NCI-H1417 (cell line): ENCODE measurements around the gene MYOG.

Experiments used
- DNase-seq, 3 experiments: peaks; one replicate each; lab custom pipeline; 2025; lab: John Stamatoyannopoulos, UW

The MYOG gene

DNA sequence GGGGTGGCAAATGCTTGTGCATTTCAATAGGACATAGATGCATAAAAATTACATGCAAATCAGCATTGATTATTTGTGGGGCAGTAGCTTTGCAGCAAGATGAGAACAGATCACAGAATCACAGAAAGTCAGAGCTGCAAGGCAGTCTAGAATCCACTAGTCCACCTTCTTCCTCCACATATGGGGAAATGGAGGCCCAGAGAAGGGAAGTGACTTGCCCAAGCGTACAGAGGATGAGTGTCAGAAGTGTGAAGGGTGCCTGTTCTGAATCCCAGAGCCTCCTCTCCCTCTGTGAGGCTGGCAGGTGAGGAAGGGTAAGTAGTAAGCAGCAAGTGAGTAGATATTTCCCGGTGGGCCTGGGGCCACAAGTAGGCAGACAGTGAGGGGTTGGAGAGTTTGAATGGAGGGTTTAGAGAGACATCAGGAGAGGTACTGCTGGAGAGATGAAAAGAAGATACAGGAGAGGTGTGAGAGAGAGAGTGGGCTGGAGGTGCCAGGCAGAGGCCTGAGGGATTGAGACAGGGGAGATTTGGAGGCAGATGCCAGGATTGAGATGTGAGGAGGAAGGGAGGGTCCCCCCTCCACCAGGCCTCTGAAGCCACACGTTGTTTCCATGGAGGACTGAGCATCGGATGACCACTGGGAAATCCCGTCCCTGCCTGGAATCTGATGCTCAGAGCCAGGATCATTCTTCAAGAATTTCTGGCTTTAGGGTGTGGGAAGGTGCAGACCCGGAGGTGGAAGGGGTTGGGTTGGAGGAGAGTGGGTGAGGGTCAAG, 4.8 kb upstream of the MYOG start:
- no peak for DNase-seq

DNA sequence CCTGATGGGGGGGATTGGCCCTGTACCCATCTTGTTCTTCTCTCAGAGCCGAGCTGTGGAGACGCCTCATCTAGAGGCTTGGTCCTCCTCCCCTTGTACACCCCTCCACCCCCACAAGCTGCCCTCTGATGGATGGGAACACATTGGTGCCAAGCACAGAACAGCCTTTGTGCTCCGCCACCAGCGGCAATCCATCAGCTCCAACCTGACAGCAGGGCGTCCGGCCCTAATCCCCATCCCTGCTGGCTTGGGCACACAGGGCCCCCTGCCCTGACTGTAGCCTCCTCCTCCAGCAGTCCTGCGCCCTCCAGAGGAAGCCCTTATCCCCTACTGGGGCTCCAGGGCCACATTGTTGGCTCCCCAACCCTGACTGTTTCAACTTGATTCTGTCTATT, 3.8 kb upstream of the MYOG start:
- DNase-seq = no peak

DNA sequence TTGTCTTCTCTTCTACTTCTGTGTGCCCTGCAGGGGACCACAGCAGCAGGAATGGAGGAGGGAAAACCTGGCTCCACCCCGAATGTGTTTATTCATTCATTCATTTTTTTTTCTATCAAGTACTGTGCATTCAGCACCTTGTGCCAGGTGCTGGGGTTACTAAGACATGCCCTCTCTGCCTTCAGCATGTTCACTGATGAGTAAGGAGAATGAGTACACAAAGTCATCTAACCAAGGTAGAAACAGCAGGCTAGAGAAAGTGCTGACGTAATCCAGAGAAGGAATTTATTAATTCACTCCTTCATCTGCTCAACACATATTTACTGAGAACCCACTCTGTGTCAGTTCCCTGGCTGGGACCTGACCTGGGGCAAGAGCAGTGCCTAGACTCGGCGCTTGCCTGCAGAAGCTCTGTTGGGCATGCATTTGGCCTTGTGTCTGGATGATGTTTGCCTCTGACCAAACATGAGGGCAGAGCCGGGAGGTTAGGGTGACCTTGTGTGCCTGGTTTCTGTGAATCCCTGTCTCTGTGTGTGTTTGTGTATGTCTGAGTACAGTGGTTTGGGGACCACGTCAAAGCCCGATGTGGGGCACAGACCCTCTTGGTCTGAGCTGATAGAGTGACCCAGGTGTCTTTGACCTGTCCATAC, 3.3 kb upstream of the MYOG start:
- no peak for DNase-seq

DNA sequence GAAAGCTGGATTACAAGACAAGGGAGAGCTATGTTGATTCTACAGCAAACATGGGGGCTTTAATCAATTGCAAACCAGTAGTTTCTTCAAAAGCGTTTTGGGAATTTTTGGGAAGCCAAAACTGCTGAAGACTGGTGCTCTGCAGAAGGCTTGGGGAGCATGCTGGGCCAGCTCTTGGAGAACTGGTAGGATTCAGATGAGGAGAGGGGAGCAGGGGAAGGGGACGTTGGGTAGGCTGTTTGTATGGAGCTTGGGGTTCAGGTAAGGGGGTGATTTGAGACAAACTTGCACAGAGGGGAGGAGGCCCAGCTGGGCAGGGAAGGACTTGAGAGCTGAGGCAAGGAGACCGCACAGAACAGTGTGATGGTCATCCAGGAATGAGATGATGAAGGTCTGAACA, 2.6 kb upstream of the MYOG start:
- no peak for DNase-seq

DNA sequence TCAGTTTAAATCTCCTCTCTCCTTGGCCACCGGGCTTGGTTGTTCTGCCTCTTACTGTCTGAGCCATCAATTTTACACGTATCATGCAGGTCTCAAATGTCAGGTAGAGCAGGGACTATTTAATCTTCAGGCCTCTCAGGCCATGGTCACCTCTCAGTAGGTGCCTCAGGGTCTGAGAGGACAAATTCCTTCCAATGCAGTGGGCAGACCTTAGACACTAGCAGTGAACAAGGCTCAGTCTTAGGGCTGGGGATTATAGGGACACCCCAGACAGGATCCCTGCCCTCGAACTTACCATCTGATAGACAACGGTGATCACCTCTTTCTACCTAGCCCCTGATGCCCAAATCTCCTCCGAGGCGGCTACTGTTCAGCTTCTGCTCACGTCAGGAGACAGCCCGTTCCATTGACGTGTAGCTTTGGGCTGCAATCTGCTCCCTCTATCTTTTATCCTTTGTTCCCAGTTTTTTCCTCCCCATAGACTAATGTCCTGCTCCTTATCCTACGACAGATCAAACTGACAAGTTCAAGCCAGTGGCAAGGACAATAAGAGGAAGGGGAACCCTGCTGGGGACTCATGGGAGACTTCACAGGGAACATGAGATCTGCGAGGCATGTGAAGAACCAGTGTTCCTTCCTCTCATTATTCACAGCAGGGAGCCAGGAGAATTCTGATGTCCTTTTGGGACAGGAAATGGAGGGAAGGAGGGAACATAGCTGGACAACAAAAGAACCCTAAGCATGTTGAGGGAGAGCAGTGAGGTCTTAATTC, 1.4 kb upstream of the MYOG start:
- peak in 1 of 3 experiments; percentile 7 for DNase-seq

DNA sequence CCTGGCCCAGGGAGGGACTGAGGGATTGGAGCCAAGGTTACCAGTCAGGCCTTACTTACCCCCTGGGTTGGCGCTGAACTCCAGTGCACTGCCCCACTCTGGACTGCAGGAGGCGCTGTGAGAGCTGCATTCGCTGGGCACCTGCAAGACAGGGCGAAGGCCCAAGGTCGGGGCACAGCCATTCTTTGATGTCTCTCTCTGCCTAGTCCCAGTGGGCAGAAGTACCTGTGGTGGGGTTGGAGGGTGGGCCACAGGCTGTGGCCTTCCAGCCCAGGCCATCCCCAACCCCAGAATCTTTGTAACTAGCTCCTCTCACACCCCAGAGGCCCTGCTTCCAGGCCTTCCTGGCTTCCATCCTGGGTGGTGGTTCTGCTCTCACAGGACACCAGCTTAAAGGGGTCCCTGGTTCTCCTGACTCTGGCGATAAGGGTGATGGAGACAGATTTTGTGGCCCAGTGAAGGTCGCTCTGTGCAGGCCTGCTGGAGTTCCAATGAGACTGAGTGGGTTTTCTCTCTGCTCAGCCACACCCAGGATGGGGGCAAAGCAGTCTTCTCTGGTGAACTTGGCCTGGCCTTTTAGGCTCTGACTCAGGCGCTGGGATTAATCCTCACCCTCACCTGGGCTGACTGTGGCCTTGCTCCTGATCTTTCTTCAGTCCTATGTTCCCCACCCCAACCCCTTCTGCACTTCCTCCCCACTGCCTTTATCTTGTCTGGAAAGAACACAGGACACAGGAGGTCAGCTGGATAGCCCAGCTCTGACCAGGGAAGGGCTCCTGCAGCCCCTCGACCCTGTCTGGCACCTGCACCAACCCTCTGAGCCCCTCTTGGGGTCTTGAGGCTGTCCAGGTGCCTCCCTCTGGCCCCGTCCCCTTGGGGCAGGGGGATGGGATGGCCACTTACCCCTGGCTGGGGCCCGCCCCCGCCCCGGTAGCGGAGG, 954 bp downstream of the MYOG start:
- DNase-seq = peak in 1 of 3 experiments; percentile 12

DNA sequence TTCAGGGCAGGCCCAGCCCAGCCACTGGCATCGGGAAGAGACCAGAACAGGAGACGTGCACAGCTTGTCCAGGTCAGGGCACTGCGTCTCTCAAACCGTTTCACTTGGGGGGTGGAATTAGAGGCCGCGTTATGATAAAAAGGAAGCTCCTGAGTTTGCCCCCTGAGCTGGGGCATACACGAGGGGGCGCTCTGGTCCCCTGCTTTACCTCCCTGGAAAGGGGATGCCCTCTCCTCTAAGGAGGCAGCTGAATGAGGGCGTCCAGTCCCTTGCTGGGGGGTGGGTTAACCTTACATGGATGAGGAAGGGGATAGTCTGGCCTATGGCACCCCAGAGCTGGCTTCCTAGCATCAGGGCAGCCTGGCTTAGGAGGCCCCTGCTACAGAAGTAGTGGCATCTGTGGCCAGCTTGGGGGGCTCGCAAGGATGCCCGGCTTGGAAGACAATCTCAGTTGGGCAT, 2.3 kb downstream of the MYOG start:
- DNase-seq = no peak

DNA sequence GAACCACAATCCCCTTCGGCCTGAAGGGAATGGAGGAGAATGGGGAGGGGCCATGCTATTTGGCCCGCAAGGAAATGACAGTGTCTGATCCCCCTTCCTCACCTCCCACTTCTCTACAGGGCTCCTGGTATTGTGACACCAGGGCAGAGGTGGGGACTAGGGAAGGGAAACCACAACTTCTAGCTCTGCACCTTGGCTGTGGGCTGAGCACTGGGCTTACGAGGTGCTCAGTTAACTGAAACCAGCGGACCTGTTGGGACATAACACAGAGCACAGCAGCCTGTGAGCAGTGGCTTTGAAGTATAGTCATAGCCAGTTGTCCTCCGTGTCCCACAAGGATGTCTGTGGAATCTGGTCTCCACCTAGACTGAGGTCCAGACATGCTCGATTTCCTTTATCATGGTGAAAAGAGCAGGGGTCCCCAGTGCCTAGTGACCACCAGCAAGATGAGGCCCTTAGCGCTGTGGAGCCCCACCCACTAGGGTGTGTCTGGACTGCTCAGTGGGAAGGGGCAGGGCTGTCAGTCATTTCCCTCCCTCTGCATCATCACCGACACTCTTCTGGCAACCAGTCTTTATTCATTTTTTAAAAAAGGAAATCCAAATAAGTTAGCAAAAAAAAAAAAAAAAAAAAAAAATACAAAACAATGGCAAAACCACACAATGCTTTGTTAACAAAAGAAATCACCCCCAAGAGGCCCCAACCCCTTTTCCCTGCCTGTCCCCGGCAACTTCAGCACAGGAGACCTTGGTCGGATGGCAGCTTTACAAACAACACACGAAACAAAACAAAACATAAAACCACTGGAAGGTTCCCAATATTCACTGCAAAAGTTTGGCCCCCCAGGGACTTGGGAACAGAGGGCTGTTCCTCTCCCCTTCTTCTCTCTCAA, 3.0 kb downstream of the MYOG start:
- no peak for DNase-seq

DNA sequence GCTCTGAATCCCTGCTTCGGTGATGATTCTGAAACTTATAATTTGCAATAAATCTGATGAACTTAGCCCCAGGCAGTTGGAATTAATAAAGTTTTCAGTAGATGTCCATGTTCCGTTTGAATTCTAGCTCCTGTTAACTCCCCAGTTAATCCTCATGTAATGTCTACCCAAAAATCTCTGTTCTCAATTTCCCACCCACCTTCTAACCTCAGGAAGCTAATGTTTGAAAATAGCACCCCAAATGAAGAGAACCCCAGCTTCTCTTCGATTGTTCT, 3.6 kb downstream of the MYOG start:
- no peak for DNase-seq

DNA sequence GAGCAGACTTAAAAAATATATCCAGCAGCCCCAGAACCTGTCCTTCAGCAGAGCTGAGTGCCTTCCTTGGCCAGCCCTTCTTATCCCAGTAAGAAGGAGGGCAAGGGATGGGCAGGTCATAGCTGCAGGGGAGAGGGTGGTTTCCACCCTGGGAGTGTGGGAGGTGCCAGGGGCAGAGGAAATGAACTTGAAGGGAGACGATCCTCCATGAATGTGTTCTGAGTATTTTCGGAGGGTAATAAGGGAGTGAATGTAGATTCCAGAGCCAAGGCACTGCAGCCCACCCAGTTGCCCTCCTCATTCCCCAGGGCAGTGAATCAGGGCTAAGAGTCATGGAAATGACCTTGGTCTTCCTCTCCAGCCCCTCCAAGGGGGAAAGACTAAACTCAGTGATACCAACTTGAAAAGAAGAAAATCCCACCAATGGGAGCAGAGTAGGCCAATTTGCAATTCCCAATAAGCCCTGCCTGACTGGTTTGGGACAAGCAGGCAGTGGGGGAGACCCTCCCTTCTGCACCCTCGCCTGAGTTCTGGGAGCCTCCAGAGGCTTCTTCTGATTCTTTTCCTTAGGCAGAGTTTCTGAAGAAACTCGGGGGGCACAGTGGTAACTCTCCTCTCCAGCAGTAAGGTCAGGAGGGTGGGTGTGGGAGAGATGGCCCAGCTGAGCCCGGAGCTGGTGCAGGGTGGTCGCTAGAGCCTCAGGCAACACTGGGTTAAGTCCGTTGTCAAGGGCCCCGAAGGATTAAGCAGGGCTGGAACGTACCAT, 4.2 kb downstream of the MYOG start:
- DNase-seq = no peak

DNA sequence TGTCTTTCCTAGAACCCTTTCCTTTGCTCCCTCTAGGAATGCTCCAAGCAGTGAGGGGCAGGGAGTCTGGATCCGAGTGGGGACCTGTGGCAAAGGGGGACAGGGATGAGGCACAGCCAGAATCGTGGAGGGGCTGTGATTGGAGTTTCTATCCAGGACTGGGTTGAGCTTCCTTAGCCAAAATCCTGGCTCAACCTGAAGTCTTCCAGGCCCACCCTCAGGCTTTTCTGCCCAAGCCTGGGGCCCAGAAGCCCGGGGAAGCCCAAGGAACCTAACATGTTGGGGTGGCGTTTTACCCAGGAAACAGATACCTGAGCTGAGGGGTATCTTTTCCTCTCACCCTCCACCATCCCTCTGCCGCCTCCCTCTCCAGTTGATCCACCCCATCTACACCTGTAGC, 5.4 kb downstream of the MYOG start:
- DNase-seq = no peak

DNA sequence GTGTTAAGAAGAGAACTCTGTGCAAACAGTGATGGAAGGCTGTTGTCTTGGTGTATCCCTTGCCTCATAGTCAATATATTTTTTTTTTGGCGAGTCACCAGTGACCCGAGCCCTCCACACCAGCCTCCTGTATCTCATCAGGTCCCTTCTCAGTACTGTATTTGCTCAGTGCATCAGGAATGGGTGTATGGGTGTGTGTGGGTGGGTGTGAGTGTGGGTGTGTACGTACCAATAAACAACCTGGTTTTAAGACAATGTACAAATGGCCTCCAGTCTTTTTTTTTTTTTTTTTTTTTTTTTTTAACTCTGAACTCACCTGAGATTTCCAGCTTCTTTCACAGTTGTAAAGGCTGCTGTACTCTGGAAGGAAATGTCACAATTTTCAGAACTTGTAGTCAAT, 7.3 kb downstream of the MYOG start:
- DNase-seq = no peak

DNA sequence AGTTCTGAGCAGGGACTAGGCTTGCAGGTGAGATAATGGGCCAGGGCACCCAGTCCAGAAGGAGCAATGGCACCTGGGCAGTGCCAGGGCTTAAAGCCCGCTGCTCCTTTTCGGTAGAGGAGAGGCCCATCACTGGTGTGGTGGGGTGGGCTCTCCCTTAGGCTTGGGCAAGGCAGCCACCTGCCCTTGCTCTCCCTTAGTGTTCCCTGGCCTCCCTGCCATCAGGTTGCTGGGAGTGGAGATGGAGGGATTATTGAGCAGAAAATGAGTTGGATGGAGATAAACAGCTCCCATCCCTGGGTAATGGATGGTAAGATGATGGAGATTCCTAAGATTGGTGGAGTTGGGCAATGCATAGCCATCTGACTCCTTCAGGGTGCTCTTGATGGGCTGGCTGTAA, 7.9 kb downstream of the MYOG start:
- no peak for DNase-seq

DNA sequence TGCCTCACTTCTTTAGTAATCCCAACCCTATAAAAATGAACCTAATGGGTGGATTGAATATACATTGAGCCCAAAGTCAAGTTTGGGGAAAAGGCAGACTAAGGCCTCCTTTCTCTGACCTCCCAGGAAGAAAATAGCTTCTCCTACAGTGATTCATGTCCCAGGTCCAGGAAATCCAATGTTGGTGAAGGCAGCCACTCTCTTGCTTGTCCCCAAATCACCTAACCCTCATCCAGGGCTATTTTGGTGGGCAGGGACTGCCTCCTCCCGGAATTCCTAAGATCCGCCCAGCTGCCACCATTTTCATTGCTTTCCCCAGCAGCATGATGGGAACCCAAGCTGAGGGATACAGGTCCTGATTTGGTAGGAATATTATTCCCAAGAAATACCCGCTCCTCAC, 8.4 kb downstream of the MYOG start:
- DNase-seq = no peak

DNA sequence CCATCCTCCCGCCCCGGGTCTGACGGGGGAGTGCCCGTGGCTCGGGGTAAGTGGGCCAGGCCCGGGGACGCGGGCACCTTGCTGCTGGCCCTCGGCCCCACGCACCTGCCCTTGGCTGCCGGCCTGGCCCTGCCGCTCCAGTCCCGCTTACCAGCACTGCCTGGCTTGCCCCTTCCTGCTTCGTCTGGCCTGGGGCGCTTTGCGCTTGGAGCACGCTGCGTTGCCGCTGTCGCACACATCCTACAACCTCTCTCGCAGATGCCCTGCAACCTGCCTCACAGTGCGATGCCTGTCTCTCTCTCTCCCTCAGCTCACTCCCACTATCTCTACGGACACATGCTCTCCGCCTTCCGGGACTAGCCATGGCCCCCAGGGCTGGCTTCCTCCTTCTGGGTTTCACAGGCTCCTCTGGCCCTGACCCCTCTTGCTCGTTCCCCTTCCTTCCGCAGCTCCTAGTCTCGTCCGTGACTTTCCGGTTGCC, 9.7 kb downstream of the MYOG start:
- DNase-seq = no peak

DNA sequence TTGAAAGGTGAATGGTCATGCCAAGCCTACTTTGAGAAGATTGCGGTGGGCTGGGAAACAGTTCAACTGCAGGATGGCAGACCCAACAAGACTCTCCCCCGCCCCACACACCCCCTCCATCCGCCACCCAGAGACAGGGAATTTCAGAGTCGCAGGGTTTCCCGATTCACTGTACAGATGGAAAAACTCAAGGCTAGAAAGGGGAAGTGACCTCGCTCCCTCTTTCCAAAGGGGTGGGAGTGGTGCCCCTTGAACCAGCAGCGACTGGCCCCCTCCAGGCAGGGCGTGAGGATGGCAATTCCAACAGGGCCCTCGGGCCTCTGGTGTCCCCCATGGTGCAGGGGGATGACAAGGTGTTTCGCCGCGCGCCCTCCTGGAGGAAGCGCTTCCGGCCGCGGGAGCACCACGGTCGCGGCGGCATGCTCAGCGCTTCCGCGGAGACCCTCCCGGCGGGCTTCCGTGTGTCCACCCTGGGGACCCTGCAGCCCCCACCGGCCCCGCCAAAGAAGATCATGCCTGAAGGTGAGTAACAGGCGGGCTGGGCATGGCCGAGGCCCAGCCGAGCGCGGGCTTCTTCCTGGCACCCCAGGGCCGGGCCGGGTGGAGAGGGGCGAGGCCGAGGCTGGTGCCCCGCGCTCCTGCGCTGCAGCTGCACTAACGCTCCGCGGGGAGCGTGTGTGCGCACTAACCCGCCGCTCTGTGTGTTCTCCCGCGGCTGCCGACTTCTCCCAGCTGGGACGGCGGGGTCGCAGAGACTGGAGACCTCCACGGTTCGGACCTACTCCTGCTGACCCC, 10.4 kb downstream of the MYOG start:
- no peak for DNase-seq

DNA sequence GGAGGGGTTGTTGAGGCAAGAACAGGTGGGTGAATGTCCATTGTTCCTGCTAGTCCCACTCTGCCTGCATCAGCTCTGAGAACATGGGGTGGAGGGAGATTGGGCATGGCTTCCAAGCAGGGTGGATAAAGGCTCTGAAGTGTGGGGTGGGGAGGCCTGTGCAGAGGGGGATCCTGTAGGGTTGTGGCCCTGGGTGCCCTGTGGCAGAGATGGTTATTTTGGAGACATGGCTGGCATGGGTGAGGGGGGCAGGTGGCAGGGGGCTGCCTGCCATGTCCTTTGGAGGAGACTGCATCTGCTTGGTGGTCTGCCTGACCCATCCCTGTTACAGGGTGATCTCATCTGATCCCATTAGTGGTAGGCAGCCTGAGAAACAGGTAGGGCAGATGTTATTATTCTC, 11.2 kb downstream of the MYOG start:
- no peak for DNase-seq

DNA sequence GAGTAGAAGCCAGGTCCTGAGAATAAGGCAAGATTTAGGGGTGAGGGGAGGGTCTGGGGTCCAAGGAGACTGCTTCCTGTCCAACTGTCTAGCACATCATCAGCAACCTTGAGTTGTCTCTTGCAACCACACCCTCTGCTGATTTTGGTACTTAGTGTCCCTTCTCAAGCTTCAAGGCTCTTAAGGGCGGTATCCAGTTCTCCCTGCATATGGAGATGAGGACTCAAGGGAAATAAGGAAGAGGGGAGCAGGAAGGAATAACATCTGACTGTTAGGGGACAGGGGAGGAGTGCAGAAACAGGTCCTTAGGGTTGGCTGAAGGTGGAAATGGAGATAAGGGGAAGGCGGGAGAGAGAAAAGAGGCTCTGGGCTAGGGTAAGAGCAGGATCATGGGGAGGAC, 12.3 kb downstream of the MYOG start:
- no peak for DNase-seq

DNA sequence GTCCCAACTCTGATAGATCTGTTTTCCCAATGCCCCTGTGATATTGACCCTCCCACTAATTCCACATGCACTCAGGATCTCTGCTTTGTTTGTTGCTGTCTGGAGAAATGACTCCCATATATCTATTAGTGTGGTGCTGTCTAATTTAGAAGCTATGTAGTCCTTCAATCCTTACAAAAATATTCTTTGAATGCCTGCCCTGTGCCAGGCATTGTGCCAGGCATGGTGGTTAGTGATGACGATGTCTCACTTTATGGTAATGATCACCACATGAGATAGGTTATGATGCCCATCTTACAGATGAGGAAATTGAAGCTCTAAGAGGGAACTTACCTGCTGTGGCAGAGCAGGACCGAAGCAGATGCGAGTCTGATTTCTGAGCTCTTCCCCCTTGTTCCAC, 12.9 kb downstream of the MYOG start:
- DNase-seq = no peak
